ENCODE results near the gene WDR7. TPM values are rescaled to one million over a fixed set of nuclear protein-coding genes. Genes with fewer than 3 reads are reported as not detected.

WDR7 gene
- total and polyA plus RNA-seq, 10 of the 15 experiments (the other 5 are each of a cell fraction or from before 2014, with no cell fraction given), result 2.8 to 16.5 (median 11.7) TPM

DNA sequence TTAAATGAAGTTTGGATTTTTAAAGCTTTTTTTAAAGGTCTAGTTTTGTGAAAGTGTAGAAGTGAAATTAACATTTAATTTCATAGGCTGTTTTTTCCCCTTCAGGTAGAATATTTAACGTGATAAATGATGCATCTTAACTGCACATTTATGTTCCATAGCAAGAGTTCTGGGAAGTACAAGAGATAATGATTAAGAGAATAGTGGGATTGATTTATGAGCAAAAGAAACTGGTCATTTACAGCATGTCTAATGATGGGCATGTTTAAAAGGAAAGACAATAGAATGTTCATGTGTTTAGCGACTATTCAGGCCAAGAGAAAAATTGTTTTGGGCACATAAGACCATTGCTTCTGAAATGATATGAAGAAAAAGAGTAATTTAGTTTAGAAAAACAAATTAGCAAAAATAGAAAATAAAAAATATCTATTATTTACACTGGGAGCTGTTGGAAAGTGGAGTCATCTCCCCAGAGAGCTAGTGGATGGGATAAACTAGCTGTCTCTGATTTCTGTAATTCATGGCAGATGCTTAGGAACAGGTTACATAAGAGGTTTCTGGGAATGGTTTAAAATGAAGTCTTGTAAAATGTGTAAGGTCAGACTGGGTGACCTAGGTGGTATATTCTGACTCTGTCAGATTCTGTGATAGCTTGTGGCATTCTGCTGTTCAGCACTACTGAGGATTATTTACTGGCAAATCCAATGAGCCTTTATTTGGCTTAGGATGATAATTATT is 60.7 kb downstream of the WDR7 start (continued):
- TF ChIP-seq, protein P1, sequence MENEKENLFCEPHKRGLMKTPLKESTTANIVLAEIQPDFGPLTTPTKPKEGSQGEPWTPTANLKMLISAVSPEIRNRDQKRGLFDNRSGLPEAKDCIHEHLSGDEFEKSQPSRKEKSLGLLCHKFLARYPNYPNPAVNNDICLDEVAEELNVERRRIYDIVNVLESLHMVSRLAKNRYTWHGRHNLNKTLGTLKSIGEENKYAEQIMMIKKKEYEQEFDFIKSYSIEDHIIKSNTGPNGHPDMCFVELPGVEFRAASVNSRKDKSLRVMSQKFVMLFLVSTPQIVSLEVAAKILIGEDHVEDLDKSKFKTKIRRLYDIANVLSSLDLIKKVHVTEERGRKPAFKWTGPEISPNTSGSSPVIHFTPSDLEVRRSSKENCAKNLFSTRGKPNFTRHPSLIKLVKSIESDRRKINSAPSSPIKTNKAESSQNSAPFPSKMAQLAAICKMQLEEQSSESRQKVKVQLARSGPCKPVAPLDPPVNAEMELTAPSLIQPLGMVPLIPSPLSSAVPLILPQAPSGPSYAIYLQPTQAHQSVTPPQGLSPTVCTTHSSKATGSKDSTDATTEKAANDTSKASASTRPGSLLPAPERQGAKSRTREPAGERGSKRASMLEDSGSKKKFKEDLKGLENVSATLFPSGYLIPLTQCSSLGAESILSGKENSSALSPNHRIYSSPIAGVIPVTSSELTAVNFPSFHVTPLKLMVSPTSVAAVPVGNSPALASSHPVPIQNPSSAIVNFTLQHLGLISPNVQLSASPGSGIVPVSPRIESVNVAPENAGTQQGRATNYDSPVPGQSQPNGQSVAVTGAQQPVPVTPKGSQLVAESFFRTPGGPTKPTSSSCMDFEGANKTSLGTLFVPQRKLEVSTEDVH (IDR thresholded peaks at IDR 0.05; ENCODE audit: low read depth, partially characterized antibody), result no peak
- TF ChIP-seq, protein P2, sequence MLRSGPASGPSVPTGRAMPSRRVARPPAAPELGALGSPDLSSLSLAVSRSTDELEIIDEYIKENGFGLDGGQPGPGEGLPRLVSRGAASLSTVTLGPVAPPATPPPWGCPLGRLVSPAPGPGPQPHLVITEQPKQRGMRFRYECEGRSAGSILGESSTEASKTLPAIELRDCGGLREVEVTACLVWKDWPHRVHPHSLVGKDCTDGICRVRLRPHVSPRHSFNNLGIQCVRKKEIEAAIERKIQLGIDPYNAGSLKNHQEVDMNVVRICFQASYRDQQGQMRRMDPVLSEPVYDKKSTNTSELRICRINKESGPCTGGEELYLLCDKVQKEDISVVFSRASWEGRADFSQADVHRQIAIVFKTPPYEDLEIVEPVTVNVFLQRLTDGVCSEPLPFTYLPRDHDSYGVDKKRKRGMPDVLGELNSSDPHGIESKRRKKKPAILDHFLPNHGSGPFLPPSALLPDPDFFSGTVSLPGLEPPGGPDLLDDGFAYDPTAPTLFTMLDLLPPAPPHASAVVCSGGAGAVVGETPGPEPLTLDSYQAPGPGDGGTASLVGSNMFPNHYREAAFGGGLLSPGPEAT (IDR thresholded peaks at IDR 0.05; ENCODE audit: low read depth), result no peak
- TF ChIP-seq, protein P3, sequence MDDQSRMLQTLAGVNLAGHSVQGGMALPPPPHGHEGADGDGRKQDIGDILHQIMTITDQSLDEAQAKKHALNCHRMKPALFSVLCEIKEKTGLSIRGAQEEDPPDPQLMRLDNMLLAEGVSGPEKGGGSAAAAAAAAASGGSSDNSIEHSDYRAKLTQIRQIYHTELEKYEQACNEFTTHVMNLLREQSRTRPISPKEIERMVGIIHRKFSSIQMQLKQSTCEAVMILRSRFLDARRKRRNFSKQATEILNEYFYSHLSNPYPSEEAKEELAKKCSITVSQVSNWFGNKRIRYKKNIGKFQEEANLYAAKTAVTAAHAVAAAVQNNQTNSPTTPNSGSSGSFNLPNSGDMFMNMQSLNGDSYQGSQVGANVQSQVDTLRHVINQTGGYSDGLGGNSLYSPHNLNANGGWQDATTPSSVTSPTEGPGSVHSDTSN (IDR thresholded peaks at IDR 0.05; ENCODE audit: insufficient replicate concordance, low read depth, low read length), result no peak
- TF ChIP-seq IKZF2 (IDR thresholded peaks at IDR 0.05), result no peak
- no peak for TF ChIP-seq POLR2A (IDR thresholded peaks at IDR 0.05; ENCODE audit: low read depth, low read length)
